ENCODE data around the gene PARVA.

The PARVA gene

DNA sequence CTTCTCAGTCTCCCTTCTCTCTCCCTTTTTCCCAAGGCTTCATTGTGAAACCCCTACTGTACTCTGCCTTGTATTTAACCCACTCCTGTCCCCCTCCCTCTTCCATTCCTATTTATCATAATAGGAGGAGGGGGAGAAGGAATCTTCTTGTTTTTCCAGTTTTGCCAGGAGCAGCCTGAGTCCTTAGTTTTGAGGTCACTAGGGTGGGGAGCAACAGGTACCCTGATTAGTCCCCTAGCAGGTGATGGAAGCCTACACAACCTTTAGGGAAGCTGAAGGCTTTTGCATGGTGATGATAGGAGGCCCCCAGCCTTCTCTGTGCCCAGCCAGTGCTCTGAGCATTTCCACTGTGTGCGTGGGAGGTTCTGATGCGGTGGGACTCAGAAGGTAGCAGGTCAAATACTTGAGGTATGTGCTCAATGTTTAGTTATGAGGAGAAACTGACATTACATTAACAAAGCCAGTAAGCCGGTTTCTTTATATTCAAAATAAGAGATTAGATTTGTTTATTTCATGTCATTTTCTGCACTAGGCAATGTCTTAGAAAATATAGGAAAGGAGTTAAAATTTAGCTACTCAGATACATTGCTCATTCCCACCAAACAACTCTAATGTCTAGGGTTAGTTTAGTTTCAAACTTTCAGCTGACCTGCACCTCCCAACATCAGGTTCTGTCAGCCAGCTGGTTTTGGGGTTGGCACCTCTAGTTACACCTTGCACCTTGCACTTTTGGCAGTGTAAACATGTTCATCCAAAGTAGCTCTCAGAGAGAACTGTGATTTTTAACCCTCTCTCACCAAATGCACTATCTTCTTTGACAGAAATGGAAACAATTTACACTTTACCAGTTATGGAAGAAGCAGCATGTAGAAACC is 26.0 kb downstream of the PARVA start:
- no peaks in the 10 kb centered on the region for H3K36me3 ChIP-seq (ENCODE audit: control insufficient read depth, insufficient read depth, low read length)
- no peaks in the 10 kb centered on the region for H3K9me3 ChIP-seq (ENCODE audit: control insufficient read depth, low read length)
- H3K4me3 ChIP-seq (ENCODE audit: insufficient read depth, low read depth, low read length, poor library complexity, severe bottlenecking) = no peak overlapping the region
- no peak for DNase-seq
- H3K27me3 ChIP-seq (replicated peaks; ENCODE audit: control insufficient read depth, insufficient read depth, low read length, poor library complexity, severe bottlenecking) = no peaks in the 10 kb centered on the region
- no peak overlapping the region for H3K27ac ChIP-seq (ENCODE audit: insufficient read depth, low read length, poor library complexity, severe bottlenecking)
- H3K4me1 ChIP-seq (ENCODE audit: control insufficient read depth, insufficient read depth, low read length, poor library complexity, severe bottlenecking) = no peaks in the 10 kb centered on the region

- Histone ChIP-seq H3K4me1 (ENCODE audit: control insufficient read depth, insufficient read depth, low read length, poor library complexity, severe bottlenecking) (no peaks in the 10 kb centered on the region), H3K4me3 (ENCODE audit: insufficient read depth, low read depth, low read length, poor library complexity, severe bottlenecking) (no peak overlapping the region), H3K9me3 (ENCODE audit: control insufficient read depth, low read length) (no peaks in the 10 kb centered on the region), H3K27me3 (replicated peaks; ENCODE audit: control insufficient read depth, insufficient read depth, low read length, poor library complexity, severe bottlenecking) (no peaks in the 10 kb centered on the region), H3K36me3 (ENCODE audit: control insufficient read depth, insufficient read depth, low read length) (no peaks in the 10 kb centered on the region), H3K27ac (ENCODE audit: insufficient read depth, low read length, poor library complexity, severe bottlenecking) (no peak overlapping the region)
- no peak for DNase-seq
Observed at GRCh38 chr11:12403997-12404350, 26.6 kb downstream of the PARVA start.

- Histone ChIP-seq H3K36me3 (ENCODE audit: control insufficient read depth, insufficient read depth, low read length) (no peaks in the 10 kb centered on the region), H3K4me1 (ENCODE audit: control insufficient read depth, insufficient read depth, low read length, poor library complexity, severe bottlenecking) (no peaks in the 10 kb centered on the region), H3K27me3 (replicated peaks; ENCODE audit: control insufficient read depth, insufficient read depth, low read length, poor library complexity, severe bottlenecking) (no peaks in the 10 kb centered on the region), H3K4me3 (ENCODE audit: insufficient read depth, low read depth, low read length, poor library complexity, severe bottlenecking) (no peak overlapping the region), H3K9me3 (ENCODE audit: control insufficient read depth, low read length) (no peaks in the 10 kb centered on the region), H3K27ac (ENCODE audit: insufficient read depth, low read length, poor library complexity, severe bottlenecking) (no peak overlapping the region)
- no peak for DNase-seq
Observed at GRCh38 chr11:12404436-12404835, 27.1 kb downstream of the PARVA start.

DNA sequence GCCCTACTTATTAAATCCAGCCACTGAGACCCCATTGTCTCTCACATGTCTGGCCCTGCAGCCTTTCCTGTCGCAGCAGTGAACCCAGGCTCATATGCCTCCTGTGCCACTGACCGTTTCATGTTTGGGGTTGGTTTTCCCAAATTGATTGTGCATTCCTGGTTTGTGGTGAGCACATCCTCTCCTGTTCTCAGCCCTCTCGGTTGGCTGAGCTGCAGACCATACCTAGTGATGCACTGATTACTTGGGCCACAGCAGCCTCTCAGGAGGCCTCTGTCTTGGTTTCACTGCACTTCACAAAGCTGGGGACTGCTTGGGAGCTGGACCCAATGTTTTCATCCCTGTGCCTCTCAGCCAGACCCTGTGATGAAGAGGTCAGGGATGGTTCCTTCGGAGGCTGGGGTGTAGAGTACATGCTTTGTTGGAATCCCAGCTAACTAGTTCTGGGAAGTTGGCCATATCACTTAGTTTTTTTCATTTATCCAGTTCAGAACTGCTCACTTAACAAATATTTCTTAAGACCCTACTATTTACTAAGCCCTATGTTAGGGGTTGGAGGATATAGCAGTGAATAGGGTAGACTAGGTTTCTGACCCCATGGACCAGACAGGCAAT is 30.9 kb downstream of the PARVA start:
- no peaks in the 10 kb centered on the region for H3K9me3 ChIP-seq (ENCODE audit: control insufficient read depth, low read length)
- H3K27me3 ChIP-seq (replicated peaks; ENCODE audit: control insufficient read depth, insufficient read depth, low read length, poor library complexity, severe bottlenecking) = no peaks in the 10 kb centered on the region
- H3K27ac ChIP-seq (ENCODE audit: insufficient read depth, low read length, poor library complexity, severe bottlenecking) = no peak overlapping the region
- no peak for DNase-seq
- no peaks in the 10 kb centered on the region for H3K4me1 ChIP-seq (ENCODE audit: control insufficient read depth, insufficient read depth, low read length, poor library complexity, severe bottlenecking)
- no peak overlapping the region for H3K4me3 ChIP-seq (ENCODE audit: insufficient read depth, low read depth, low read length, poor library complexity, severe bottlenecking)
- H3K36me3 ChIP-seq (ENCODE audit: control insufficient read depth, insufficient read depth, low read length) = no peaks in the 10 kb centered on the region

DNA sequence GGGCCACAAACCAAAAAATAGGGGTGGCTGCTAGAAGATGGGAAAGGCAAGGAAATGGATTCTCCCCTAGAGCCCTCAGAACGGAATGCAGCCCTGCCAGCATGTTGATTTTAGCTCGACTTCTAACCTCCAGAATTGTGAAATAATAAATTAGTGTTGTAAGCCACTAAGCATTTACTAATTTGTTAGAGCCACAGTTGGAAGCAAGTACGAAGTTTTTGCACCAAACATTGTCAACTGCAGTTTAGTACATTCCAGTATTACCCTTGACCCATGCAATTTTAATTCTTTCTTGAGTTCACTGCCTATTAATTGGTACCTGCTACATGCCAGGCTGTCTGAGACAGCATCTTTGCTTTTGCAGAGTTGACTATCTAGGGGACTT is 32.2 kb downstream of the PARVA start:
- H3K4me1 ChIP-seq (ENCODE audit: control insufficient read depth, insufficient read depth, low read length, poor library complexity, severe bottlenecking) = no peaks in the 10 kb centered on the region
- H3K36me3 ChIP-seq (ENCODE audit: control insufficient read depth, insufficient read depth, low read length) = no peaks in the 10 kb centered on the region
- H3K9me3 ChIP-seq (ENCODE audit: control insufficient read depth, low read length) = no peaks in the 10 kb centered on the region
- no peaks in the 10 kb centered on the region for H3K27me3 ChIP-seq (replicated peaks; ENCODE audit: control insufficient read depth, insufficient read depth, low read length, poor library complexity, severe bottlenecking)
- DNase-seq = no peak
- no peak overlapping the region for H3K27ac ChIP-seq (ENCODE audit: insufficient read depth, low read length, poor library complexity, severe bottlenecking)
- no peak overlapping the region for H3K4me3 ChIP-seq (ENCODE audit: insufficient read depth, low read depth, low read length, poor library complexity, severe bottlenecking)

DNA sequence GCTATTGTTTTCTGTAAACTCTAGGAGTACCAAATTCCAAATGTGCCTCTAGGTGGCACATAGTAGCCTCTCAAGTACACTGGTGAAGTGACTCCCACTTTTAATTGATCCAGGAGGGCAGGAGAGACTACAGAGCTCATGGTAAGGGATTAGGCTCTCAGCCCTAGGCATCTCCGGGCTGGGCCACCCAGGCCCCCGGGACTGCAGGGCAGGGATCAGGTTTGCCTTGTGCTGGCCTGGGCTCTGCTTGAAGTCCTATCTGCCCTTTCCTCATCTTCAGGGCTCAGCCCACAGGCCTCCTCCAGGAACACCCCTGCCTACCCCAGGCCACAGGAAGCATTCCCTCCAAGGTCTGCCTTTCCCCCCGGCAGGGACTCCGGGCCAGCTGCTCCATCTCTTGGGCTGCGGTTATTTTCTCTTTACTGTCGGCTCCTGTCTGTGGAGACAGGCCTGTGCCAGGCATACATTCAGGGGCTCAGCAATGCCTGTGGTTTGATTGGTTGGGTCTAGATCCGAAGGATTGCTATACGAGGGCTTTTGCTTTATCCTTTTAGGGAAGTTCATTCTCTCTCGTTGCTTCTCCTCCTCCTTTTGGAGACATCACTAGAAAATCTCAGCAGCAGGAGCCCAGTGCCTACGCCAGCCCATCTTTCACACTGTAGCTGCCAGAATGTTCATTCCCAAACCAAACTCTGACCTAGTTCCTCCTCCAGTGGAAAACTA is 32.8 kb downstream of the PARVA start:
- H3K4me1 ChIP-seq (ENCODE audit: control insufficient read depth, insufficient read depth, low read length, poor library complexity, severe bottlenecking) = no peaks in the 10 kb centered on the region
- DNase-seq = no peak
- H3K36me3 ChIP-seq (ENCODE audit: control insufficient read depth, insufficient read depth, low read length) = no peaks in the 10 kb centered on the region
- no peak overlapping the region for H3K27ac ChIP-seq (ENCODE audit: insufficient read depth, low read length, poor library complexity, severe bottlenecking)
- no peak overlapping the region for H3K4me3 ChIP-seq (ENCODE audit: insufficient read depth, low read depth, low read length, poor library complexity, severe bottlenecking)
- H3K9me3 ChIP-seq (ENCODE audit: control insufficient read depth, low read length) = no peaks in the 10 kb centered on the region
- H3K27me3 ChIP-seq (replicated peaks; ENCODE audit: control insufficient read depth, insufficient read depth, low read length, poor library complexity, severe bottlenecking) = no peaks in the 10 kb centered on the region

DNA sequence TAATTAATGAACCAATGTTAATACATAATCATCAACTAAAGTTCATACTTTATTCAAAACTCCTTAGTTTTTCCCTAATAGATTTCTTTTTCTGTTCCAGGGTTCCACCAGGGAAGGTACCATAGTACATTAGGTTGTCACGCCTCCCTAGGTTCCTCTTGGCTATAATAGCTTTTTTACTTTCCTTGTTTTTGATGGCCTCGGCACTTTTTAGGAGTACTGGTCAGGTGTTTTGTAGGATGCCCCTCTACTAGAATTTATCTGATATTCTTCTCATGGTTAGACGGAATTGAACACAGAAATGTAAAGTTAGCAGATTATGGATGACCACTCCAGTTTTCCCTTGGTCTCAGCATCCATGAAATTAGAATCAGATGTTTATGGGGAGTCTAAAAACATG is 34.0 kb downstream of the PARVA start:
- Histone ChIP-seq H3K4me1 (ENCODE audit: control insufficient read depth, insufficient read depth, low read length, poor library complexity, severe bottlenecking) (no peaks in the 10 kb centered on the region), H3K27me3 (replicated peaks; ENCODE audit: control insufficient read depth, insufficient read depth, low read length, poor library complexity, severe bottlenecking) (no peaks in the 10 kb centered on the region), H3K36me3 (ENCODE audit: control insufficient read depth, insufficient read depth, low read length) (no peaks in the 10 kb centered on the region), H3K9me3 (ENCODE audit: control insufficient read depth, low read length) (no peaks in the 10 kb centered on the region), H3K27ac (ENCODE audit: insufficient read depth, low read length, poor library complexity, severe bottlenecking) (no peak overlapping the region), H3K4me3 (ENCODE audit: insufficient read depth, low read depth, low read length, poor library complexity, severe bottlenecking) (no peak overlapping the region)
- DNase-seq = no peak

DNA sequence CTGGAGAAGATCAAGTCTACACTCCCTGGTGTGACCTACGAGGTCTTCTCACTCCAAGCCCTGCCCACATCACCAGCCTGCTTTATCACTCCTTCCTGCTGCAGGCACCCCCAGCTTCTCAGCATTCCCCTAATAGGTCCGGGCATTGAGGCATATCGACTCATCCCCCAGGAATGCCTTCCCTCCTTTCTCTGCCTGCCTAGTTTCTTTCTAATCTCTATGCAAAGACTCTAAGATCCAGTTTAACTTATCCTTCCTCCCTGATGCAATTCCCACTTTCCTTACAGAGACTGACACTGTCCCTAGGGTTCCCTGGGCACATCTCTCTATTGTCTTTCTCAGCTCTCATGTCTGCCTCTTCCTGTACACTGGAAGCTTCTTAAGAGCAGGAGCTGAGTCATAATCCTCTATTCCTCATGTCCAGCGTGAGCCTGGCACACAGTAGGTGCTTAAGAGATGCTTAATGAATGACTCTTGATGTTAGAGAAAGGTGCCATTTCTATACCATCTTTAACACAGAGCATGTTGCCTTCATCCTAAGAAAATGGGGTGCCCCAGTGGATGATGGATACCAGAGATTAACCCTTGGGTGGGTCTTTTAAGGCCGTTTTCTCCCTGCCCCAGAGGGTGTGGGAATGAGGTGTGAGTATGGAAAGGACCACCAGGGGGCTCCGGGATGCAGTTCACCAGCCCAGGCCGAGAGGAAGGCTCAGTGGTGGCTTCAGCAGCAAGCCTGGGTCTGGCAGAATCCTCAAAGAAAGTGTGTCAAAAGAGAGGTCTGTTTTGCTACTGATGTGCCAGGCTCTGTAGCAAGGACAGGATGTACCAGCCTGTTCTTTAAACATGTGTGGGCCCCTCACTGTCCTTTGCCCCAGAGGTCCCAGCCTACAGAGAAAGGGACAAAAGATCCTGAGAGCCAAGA is 34.7 kb downstream of the PARVA start:
- no peak overlapping the region for H3K4me3 ChIP-seq (ENCODE audit: insufficient read depth, low read depth, low read length, poor library complexity, severe bottlenecking)
- no peaks in the 10 kb centered on the region for H3K4me1 ChIP-seq (ENCODE audit: control insufficient read depth, insufficient read depth, low read length, poor library complexity, severe bottlenecking)
- H3K27ac ChIP-seq (ENCODE audit: insufficient read depth, low read length, poor library complexity, severe bottlenecking) = no peak overlapping the region
- no peaks in the 10 kb centered on the region for H3K27me3 ChIP-seq (replicated peaks; ENCODE audit: control insufficient read depth, insufficient read depth, low read length, poor library complexity, severe bottlenecking)
- no peaks in the 10 kb centered on the region for H3K9me3 ChIP-seq (ENCODE audit: control insufficient read depth, low read length)
- no peak for DNase-seq
- H3K36me3 ChIP-seq (ENCODE audit: control insufficient read depth, insufficient read depth, low read length) = no peaks in the 10 kb centered on the region

DNA sequence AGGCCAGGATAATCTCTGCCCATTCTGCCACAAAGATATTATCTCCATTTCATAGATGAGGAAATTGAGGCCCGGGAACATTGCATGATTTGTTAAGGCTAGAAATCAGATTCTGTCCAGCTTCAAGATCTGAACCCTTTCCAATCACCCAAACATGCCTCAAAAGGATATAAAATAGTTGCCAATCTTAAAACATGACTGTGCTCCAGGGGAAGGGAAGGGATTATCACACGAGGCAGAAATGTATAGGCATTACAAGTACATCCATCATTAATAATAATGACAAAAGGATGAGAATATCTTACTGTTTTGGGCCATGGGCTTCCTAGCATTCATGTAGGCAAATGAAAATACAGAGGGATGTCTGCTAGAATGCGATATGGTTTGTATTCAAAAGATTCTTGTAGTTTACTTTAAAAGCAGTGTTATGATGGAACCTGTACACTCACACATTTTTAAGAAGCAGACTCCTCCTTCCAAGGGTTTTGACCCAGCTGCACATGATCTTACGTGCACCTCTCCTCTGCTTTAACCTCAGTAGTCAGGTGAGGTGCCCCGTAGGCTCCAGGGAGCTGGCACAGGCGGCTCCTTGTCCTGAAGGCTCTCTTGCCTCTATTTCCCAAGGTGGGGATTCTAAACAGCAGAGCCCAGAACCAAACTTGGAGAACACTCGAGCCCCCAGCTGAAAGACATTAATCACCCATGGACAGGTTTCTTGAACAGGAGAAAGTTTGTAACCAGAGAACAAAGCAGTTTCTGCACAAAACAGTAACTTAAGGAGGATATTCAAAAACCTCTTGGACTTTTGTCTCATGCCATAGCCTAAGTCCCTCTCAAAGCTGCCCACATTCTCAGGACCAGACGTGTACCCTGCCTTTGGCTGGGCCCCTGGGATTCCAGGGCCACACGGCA is 36.0 kb downstream of the PARVA start:
- Histone ChIP-seq H3K4me1 (ENCODE audit: control insufficient read depth, insufficient read depth, low read length, poor library complexity, severe bottlenecking) (no peaks in the 10 kb centered on the region), H3K27me3 (replicated peaks; ENCODE audit: control insufficient read depth, insufficient read depth, low read length, poor library complexity, severe bottlenecking) (no peaks in the 10 kb centered on the region), H3K9me3 (ENCODE audit: control insufficient read depth, low read length) (no peaks in the 10 kb centered on the region), H3K4me3 (ENCODE audit: insufficient read depth, low read depth, low read length, poor library complexity, severe bottlenecking) (no peak overlapping the region), H3K27ac (ENCODE audit: insufficient read depth, low read length, poor library complexity, severe bottlenecking) (no peak overlapping the region), H3K36me3 (ENCODE audit: control insufficient read depth, insufficient read depth, low read length) (no peaks in the 10 kb centered on the region)
- DNase-seq = no peak
